GM18502 (cell line): ENCODE measurements around the gene B4GALNT3.

Source experiments
- ATAC-seq: cut with Tn5 transposase; IDR thresholded peaks from one replicate; pipeline ENCODE4 v1.9.1; 2021; ENCODE audit warnings: mild to moderate bottlenecking; ENCODE audit not compliant: unreplicated experiment, poor library complexity

The B4GALNT3 gene

DNA sequence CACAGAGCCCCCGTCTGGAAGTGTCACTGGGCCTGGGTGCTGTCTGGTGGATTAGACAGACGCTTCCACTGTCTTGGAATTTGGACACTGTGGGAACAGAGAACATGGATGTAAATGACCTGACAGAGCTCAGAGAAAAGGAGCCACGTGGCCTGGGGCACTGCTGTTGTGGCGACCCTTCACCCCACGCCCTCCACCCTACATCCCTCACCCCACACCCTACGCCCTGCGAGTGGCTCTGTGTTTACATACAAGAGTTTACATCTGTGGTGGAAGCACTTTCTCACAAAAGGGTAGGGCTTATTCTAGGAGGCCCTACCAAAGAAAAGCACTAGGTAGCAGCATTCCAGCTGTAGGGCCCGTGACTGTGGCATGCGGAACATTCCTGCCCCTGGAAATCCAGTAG, 47.7 kb downstream of the B4GALNT3 start:
- ATAC-seq = no peak

DNA sequence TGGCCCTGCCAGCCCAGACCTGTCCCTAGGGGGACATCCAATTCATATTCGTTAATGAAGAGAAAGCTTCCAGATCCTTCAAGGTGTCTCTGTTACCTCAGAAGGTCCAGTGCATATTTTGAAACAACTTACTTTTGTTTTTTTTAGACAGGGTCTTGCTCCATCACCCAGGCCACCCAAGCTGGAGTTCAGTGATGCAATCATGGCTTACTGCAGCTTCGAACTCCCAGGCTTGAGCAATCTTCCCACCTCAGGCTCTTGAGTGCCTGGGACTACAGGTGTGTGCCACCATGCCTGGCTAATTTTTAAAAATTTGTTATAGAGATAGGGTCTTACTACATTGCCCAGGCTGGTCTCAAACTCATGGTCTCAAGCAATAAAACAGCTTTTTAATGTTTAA, 48.4 kb downstream of the B4GALNT3 start:
- ATAC-seq = no peak

DNA sequence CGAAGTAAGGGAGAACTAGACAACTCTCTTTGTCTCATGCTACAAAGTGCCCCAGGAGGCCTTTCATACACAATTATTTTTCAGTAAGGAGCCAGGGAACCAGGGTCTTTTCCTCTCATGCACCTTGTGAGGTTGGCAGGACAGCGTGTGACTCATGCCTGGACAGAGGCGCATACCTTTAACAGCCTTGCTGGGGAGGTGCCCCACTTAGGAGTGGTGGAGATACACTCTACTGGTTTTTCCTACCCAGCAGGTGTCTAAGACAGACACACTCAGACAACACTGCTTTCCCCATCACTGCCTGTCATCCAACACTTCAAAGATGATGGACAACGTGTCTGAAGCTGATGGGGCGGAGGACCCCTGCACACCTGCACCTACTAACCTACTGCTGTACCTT, 49.1 kb downstream of the B4GALNT3 start:
- ATAC-seq = no peak

DNA sequence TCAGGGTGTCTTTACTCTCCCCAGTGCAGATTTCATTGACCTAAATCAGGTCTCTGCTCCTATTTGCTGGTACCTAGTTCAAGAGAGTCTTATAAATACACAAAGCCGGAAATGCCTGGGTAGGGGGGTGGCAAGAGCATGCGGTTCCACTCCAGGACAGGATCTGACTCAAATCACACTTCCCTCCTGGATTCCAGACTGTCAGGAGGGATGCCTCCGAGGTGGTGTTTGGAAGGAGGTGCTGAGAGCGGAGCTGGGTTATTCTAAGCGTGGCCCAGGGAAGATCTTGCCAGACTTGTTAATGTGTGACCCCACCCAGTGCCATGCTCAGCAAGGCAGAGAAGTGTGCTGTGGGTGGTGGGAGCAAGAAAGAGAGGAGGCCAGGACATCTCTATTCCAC, 49.8 kb downstream of the B4GALNT3 start:
- ATAC-seq = no peak

DNA sequence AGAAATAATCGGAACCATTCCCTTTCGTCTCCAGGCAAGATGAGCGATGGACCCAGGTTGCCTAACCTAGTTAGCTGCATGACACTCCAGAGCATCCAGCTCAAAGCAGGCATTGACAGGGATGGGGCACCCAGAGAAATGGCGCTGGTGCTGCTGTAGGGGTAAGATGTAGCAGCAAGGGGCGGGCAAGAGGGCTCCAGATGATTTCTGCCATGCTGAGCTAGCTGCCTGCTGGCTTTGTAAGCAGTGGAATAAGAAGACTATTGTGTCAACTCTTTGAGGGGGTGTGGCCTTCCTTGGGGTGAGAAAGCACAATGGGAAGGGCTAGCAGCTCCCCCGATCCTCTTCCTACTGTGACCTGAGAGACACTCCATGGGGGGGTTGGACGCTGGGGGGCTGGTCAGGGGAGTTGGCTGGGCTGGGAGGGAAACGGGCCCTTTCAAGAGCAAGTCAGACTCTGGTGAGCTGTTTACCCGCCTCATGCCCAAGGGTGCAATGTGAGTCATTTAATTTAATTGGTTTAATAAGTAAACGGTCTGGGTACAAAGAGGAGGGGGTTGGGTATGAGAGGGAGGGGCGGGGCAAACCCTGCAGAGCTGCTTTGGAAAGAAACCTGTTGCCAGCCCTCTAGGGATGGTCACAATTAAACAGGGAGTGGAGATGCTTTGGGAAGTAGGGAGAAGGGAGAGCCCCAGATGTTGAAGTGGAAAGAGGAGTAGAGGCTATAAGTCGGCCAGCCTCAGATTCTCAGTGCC, 50.5 kb downstream of the B4GALNT3 start:
- no peak for ATAC-seq

DNA sequence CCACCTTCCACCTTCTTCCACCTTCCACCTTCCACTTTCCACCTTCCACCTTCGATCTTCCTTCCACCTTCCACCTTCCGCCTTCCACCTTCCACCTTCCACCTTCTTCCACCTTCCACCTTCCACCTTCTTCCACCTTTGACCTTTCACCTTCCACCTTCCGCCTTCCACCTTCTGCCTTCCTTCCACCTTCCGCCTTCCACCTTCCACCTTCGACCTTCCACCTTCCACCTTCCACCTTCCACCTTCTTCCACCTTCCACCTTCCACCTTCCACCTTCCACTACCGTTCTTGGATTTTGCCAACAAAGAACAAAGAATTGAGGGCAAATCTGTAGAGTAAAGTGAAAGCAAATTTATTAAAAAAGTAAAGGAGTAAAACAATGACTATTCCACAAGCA, 53.2 kb downstream of the B4GALNT3 start:
- ATAC-seq = no peak

DNA sequence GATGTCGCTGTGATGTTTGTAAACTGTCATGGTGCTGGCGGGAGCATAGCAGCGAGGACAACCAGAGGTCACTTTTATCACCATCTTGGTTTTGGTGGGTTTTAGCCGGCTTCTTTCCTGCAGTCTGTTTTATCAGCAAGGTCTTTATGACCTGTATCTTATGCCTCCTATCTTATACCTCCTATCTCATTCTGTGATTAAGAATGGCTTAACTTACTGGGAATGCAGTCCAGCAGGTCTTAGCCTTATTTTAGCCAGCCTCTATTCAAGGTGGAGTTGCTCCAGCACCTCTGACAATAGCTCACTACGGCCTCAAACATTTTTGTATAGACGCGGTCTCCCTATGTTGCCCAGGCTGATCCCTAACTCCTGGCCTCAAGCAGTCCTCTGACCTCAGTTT, 53.7 kb downstream of the B4GALNT3 start:
- no peak for ATAC-seq

DNA sequence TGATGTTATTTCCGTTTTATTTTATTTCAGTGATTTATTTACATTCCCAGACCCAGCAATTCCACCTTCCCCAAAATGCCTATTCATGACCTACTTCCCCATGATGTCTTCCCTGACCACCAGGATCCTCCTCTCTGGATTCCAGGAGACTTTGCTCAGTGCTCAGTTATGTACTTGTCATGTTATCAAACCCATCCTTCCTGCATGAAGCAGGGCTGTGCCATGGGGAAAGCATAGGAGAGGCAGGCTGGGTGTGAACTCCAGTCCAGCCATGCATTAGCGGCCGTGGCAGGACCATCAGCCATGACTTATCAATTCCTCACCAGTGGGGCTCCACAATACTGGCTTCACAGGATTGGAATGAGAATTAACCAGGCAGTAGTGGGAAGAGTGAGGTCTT, 57.8 kb downstream of the B4GALNT3 start:
- no peak for ATAC-seq

DNA sequence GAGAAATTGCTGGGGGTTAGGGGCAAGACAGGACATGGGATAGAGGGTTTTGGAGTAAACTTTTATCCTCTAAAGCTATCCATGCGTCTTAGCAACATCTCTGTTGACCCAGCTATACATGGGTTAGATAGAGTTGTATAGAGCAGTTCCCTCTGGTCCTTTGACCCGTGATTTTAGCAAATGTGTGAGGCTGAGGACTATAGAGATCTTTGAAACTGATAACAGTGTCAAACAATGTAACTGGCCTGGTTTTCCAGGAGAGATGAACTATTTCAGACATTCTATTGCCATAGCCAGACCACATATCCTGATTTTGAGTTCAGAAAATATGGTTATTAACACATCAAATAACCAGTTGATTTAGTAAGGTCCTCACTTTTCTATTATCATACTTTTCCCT, 60.4 kb downstream of the B4GALNT3 start:
- no peak for ATAC-seq

DNA sequence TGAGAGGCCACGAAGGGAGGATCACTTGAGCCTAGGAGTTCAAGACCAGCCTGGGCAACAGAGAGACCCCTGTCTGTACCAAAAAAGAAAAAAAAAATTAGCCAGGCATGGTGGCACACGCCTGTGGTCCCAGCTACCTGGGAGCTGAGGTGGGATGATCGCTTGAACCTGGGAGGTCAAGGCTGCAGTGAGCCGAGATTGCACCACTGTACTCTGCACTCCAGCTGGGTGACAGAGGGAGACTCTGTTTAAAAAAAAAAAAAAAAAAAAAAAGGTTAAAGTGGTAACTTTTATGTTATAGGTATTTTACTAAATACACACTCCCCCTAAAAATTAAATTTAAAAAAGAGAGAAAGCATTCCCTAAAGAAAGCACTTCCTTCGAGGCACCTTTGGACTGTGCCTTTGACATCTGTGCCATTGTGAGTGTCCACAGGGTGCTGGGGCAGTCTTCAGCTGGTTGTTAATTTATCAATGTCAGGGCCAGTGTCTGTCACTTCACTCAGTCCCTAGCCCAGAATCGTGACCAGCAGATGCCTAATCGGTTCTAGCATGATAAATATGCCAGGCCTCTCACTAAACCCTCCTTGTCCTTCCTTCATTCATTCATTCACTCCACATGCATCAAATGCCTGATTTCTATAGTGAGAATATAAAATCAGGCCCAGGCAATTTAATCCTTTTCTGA, 63.1 kb downstream of the B4GALNT3 start:
- ATAC-seq = no peak

DNA sequence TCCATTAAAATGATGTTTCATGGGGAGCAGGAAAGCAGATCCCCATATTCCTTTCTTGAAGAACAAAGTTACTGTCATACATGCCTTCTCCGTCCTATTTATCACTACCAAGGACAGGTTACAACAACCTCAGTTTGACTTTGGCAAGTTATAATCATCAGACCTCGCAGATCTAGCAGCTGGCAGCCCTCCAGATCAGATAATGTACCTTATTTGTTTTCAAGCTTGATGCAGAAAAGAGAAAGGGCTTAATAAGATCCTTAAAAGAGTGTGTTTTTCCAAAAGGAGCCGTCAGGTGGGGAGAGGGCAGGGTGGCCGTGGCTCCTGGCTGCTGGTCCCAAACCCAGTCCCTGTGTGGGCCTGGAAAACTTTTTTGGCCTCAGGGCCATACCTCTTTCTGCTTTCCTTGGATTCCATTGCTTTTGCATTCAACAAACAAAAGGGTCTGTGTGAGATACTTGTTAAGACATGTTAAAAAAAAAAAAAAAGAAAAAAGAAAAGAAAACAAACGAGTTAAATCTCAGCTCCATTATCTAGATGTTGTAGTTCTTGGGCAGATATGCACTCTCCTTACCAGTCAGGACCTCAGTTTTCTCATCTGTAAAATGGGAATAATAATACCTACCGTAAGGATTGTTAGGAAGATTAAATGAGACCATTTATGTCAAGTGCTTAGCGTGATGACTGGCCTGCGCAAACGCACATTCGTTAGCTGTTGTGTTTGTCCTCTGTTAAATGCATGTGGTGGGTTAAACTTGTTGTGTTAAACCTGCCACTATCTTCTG, 64.6 kb downstream of the B4GALNT3 start:
- ATAC-seq = no peak

DNA sequence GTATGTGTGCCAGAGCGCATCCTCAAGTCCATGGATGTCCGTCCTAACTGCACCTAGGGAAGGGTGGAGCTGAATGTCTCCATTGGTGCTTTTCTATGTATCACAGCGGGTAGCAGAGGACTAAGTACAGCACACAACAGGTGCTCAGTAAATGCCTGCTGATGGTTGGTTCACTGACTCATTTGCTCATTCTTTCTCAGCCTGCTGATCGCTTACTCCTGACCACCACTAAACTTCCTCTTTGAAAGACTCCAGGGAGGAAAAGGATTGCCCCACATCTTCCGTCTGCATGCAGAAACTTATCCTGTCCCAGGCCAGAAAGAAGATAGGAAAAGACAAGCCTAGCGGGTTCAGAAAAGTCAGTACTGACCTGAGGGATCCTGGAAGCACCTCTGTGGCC, 66.3 kb downstream of the B4GALNT3 start:
- ATAC-seq = no peak

DNA sequence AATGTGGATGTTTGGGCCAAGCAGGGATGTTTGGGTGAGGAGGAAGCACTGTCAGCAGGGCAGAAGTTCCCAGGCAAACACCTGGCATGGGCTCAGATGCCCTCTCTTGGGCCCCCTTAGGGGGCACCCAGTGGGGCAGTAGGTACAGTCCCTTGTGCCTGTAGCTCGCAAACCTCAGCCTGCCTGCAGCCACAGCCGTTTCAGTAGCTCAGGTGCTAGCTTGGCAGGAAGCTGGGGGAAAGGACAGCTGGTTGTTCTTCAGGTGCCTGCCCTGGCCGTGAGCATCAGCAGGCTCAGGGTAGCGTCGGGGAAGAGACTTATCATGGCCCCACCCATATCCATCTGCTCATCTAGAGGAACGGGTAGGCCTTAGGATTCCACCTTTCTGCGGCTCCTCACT, 67.5 kb downstream of the B4GALNT3 start:
- no peak for ATAC-seq

DNA sequence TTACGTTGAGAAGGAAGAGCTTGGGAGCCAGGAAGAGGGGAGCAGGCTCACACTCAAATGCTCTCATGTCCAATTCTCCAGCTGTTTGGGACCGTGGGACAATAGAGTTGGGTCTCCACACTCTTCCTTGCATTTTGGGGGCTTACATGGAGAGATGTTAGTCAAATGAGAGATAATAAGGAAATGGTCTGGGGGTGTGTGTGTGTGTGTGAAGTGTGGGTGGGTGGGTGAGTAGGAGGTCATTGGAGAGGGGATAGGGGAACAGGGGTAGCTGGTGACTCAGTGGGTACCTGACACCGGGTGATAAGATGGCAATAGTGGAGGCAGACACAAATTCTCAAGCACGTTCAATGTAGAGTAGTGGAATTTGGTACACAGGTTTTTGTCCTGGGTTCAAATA, 68.0 kb downstream of the B4GALNT3 start:
- ATAC-seq = no peak

DNA sequence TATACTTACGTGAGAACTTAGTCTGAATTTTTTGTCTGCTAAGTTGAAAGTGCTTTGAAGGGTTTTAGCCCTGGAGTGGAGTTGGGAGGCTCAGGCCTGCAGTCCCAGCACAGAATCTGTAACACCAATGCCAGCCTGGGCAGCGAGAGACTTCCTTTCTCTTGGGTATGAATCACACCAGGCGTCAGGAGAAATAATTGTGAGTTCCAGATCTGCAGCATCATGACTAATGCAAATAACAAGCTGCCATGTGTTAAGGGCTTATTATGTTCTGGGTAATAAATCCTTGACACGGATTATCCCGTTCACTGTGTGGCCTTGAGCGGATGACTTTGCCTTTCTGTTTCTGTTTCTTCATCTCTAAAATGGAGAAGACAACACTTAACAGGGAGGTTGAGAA, 70.6 kb downstream of the B4GALNT3 start:
- no peak for ATAC-seq

DNA sequence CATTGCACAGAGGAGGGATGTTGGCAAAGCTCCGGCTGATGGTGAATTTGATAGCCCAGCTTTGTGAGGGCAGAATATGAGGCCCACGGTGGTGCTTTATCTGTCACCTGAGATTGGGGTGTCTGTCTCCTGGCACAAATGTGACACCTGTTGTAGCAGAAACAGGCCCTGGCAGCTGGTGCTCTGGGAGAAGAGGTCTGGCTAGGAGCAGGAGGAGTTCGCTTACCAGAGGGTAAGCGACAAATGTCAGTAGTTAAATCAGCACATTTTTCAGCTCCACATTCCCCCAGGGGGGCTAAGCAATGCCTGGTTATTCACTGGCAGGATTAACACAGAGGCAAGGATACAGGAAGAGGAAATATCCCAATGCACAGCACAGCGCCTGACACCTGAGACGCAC, 71.1 kb downstream of the B4GALNT3 start:
- ATAC-seq = no peak

DNA sequence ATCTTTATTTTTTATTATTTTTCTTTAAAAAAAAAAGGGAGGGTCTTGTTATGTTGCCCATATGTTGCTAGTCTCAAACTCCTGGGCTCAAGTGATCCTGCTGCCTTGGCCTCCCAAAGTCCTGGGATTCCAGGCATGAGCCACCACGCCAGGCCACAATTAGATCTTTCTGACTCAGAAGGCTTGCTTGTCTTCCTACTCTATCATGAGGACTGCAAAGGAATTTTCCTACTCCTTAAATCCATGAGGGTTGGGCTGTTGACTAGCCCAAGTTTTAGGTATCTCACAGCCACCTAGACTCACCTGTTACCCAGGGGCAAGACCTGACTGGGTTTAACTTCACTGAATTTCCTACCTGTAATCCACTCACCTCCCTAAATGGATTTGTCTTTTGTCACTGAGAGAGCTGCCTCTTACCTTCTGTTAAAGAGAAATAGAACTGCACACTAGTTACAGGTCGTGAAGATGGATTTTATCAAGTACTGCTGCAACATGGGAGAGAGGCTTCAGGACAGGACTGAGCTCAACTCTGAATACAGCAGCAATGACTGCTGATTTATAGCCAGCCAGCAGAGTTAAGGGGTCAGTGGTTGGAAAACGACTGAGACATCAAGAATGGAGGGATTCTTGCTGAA, 72.3 kb downstream of the B4GALNT3 start:
- ATAC-seq = no peak

DNA sequence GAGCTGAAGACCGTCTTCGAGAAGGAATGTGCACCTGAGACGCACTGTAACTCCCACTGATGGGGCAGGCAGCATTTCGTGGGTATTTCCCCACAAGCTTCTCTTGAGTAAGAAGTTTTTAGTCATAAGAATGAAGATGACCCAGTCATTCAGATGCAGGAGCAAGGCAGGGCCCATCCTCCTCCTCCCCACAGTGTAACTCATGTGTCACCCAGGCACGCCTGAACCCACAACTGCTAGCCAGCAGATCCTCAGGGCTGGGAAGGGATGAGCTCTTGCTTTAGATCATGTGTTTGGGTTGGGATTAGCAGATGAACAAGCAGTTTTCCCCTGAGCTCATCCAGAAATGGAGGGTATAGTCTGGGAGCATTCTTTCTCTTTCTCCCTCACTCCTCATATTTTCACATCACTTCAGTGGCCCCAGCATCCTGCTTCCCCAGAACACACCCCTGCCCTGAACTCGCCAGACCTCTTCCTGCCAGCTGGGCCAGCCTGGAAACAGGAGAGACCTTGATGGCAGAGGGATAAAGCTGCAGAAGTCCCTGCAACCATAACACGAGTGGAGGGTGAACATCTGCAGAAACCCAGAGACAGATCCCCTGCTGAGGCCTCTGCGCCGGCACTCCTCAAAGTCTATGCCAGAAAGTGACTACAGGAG, 73.3 kb downstream of the B4GALNT3 start:
- no peak for ATAC-seq

DNA sequence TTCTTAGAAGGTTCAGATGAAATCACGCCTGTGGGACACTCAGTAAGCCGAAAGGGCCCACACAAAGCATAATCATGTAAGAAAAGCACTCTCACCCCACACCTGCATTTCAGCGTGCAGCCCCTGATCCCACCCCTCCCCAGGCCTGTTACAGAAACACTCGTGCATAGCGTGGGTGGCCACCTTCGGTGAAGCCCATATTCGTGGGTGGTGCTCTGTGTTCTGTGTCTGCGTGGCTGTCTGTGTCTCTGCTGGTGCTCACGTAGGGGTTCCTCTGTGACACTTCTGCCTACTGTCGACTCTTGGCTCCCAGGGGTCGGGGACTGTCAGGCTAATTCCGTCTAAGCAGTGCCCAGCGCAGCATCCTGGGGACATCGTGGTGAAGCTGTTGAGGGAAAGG, 74.0 kb downstream of the B4GALNT3 start:
- no peak for ATAC-seq

DNA sequence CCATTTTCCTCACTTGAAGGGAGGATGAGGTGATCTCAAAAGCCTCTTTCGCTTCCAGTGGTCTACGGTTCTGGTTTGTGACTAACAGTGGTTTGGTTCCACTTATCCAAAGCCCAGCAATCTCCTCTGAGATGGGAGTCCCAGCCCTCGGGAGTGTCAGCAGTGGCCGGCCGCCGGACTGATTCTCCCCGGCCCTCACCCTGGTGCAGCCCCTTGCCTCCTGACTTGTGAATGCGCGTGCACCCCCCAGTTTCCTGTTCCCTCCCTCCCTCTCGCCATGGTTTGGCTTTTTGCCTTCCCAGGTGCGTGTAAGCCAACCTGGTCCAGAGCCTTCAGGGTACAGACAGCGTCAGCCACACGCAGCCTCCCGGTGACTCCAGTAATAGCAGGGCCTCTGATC, 74.5 kb downstream of the B4GALNT3 start:
- ATAC-seq = no peak
